HEK293 (cell line): ENCODE measurements around the gene TREX2.

ENCODE experiments used
- CTCF ChIA-PET: fragments of 350-600 bp; formaldehyde crosslinking; extraction: SDS; loops from one replicate; lab custom pipeline; 2021; ENCODE audit warnings: antibody characterized with exemption; lab: Yijun Ruan, JAX
- POLR2A ChIA-PET: fragments of 300-600 bp; formaldehyde crosslinking; extraction: SDS; loops from one replicate; lab custom pipeline; 2020; ENCODE audit warnings: antibody characterized with exemption, inconsistent platforms; lab: Yijun Ruan, JAX
- H3K27ac ChIP-seq: fragments of 200-500 bp; sonication (Bioruptor generic); 2 replicates; pipeline ENCODE4 v1.5.1; 2014; ENCODE audit warnings: low read depth, low read length, control low read depth, inconsistent platforms; ENCODE audit errors: extremely low read depth
- H3K36me3 ChIP-seq, 2 experiments: fragments of 200-500 bp in 1 of 2; sonication (Bioruptor generic) in 1 of 2; 1 replicate in 1 of 2; 2 replicates in 1 of 2; pipeline ENCODE4 v1.5.1; 2014 to 2017; ENCODE audit warnings: inconsistent platforms in 2 of 2, low read length in 2 of 2; ENCODE audit not compliant: control insufficient read depth in 2 of 2, insufficient read depth in 1 of 2
- H3K4me1 ChIP-seq: fragments of 200-500 bp; sonication (Bioruptor generic); 2 replicates; pipeline ENCODE4 v1.5.1; 2014; ENCODE audit warnings: mild to moderate bottlenecking, low read length, inconsistent platforms; ENCODE audit not compliant: control insufficient read depth, insufficient read depth
- H3K4me3 ChIP-seq: 2 replicates; pipeline ENCODE4 v1.5.1; 2011; ENCODE audit warnings: low read depth, mild to moderate bottlenecking, control low read depth, low read length, moderate library complexity
- H3K9me3 ChIP-seq: fragments of 200-500 bp; sonication (Bioruptor generic); 2 replicates; pipeline ENCODE4 v1.5.1; 2014; ENCODE audit warnings: low read depth, low read length, inconsistent platforms; ENCODE audit not compliant: control insufficient read depth, insufficient read depth
- KLF7 ChIP-seq: fragments of 450-650 bp; formaldehyde crosslinking; IDR thresholded peaks from 2 replicates; pipeline ENCODE4 v1.5.1; 2016; ENCODE audit warnings: missing biosample characterization, missing genetic modification characterization, borderline replicate concordance
- KLF8 ChIP-seq: fragments of 450-650 bp; formaldehyde crosslinking; IDR thresholded peaks from 2 replicates; pipeline ENCODE4 v1.5.1; 2016; ENCODE audit warnings: missing biosample characterization, missing genetic modification characterization
- SETDB1 ChIP-seq: IDR thresholded peaks from one replicate; pipeline ENCODE4 v1.6.1; 2017; ENCODE audit warnings: mild to moderate bottlenecking, low read length, moderate library complexity, mixed read lengths; ENCODE audit not compliant: insufficient read length
- SP2 ChIP-seq: fragments of 450-650 bp; formaldehyde crosslinking; IDR thresholded peaks from 2 replicates; pipeline ENCODE4 v1.5.1; 2016; ENCODE audit warnings: missing biosample characterization, missing genetic modification characterization
- ZBTB21 ChIP-seq: fragments of 450-650 bp; formaldehyde crosslinking; IDR thresholded peaks from 2 replicates; pipeline ENCODE4 v1.5.1; 2017; ENCODE audit warnings: missing biosample characterization, missing genetic modification characterization
- ZEB2 ChIP-seq: fragments of 450-650 bp; formaldehyde crosslinking; IDR thresholded peaks from 2 replicates; pipeline ENCODE4 v1.5.1; 2016; ENCODE audit warnings: missing biosample characterization, missing genetic modification characterization
- ZFP69B ChIP-seq: fragments of 450-650 bp; formaldehyde crosslinking; IDR thresholded peaks from 2 replicates; pipeline ENCODE4 v1.5.1; 2016; ENCODE audit warnings: missing biosample characterization, missing genetic modification characterization
- ZNF341 ChIP-seq: fragments of 450-650 bp; formaldehyde crosslinking; IDR thresholded peaks from 2 replicates; pipeline ENCODE4; 2016; ENCODE audit warnings: low read depth, missing biosample characterization, missing genetic modification characterization
- ZNF350 ChIP-seq: fragments of 450-650 bp; formaldehyde crosslinking; IDR thresholded peaks from 2 replicates; pipeline ENCODE4 v1.5.0; 2017; ENCODE audit warnings: missing biosample characterization, mild to moderate bottlenecking, missing genetic modification characterization
- ZNF37A ChIP-seq: fragments of 450-650 bp; IDR thresholded peaks from 2 replicates; pipeline ENCODE4 v1.5.1; 2018; ENCODE audit warnings: missing biosample characterization, missing genetic modification characterization
- ZNF404 ChIP-seq: fragments of 450-650 bp; formaldehyde crosslinking; IDR thresholded peaks from 2 replicates; pipeline ENCODE4 v1.5.1; 2017; ENCODE audit warnings: missing biosample characterization, missing genetic modification characterization
- ZNF423 ChIP-seq: fragments of 450-650 bp; formaldehyde crosslinking; IDR thresholded peaks from 2 replicates; pipeline ENCODE4 v1.5.1; 2016; ENCODE audit warnings: missing biosample characterization, missing genetic modification characterization
- ZNF544 ChIP-seq: fragments of 450-650 bp; formaldehyde crosslinking; IDR thresholded peaks from 2 replicates; pipeline ENCODE4 v1.5.0; 2017; ENCODE audit warnings: missing biosample characterization, missing genetic modification characterization
- ZNF560 ChIP-seq: fragments of 450-650 bp; formaldehyde crosslinking; IDR thresholded peaks from 2 replicates; pipeline ENCODE4 v1.5.1; 2017; ENCODE audit warnings: missing biosample characterization, missing genetic modification characterization, borderline replicate concordance
- ZNF561 ChIP-seq: fragments of 450-650 bp; IDR thresholded peaks from 2 replicates; pipeline ENCODE4 v1.5.1; 2018; ENCODE audit warnings: missing biosample characterization, missing genetic modification characterization, borderline replicate concordance
- ZNF623 ChIP-seq: fragments of 450-650 bp; formaldehyde crosslinking; IDR thresholded peaks from 2 replicates; pipeline ENCODE4 v1.5.1; 2016; ENCODE audit warnings: missing biosample characterization, missing genetic modification characterization
- ZNF701 ChIP-seq: fragments of 450-650 bp; formaldehyde crosslinking; IDR thresholded peaks from 2 replicates; pipeline ENCODE4 v1.5.1; 2016; ENCODE audit warnings: missing biosample characterization, missing genetic modification characterization
- ZNF747 ChIP-seq: fragments of 450-650 bp; formaldehyde crosslinking; IDR thresholded peaks from 2 replicates; pipeline ENCODE4 v1.5.1; 2016; ENCODE audit warnings: missing biosample characterization, missing genetic modification characterization
- ZNF791 ChIP-seq: fragments of 450-650 bp; formaldehyde crosslinking; IDR thresholded peaks from 2 replicates; pipeline ENCODE4 v1.5.1; 2016; ENCODE audit warnings: missing biosample characterization, missing genetic modification characterization
- ZNF843 ChIP-seq: fragments of 450-650 bp; formaldehyde crosslinking; IDR thresholded peaks from 2 replicates; pipeline ENCODE4 v1.5.1; 2016; ENCODE audit warnings: missing biosample characterization, missing genetic modification characterization
- ZXDB ChIP-seq: fragments of 450-650 bp; formaldehyde crosslinking; IDR thresholded peaks from 2 replicates; pipeline ENCODE4 v1.5.1; 2016; ENCODE audit warnings: missing biosample characterization, missing genetic modification characterization
- TF ChIP-seq, protein P1 (sequence below): fragments of 450-650 bp; formaldehyde crosslinking; IDR thresholded peaks from 2 replicates; pipeline ENCODE4 v1.5.1; 2016; ENCODE audit warnings: missing biosample characterization, missing genetic modification characterization
- TF ChIP-seq, protein P2 (sequence below): fragments of 450-650 bp; formaldehyde crosslinking; IDR thresholded peaks from 2 replicates; pipeline ENCODE4 v1.5.1; 2016; ENCODE audit warnings: missing biosample characterization, missing genetic modification characterization
- TF ChIP-seq, protein P3 (sequence below): fragments of 450-650 bp; formaldehyde crosslinking; IDR thresholded peaks from 2 replicates; pipeline ENCODE4 v1.5.1; 2016; ENCODE audit warnings: missing biosample characterization, missing genetic modification characterization
- TF ChIP-seq, protein P4 (sequence below): fragments of 450-650 bp; formaldehyde crosslinking; IDR thresholded peaks from 2 replicates; pipeline ENCODE4 v1.5.1; 2017; ENCODE audit warnings: missing biosample characterization, missing genetic modification characterization
- TF ChIP-seq, protein P5 (sequence below): fragments of 450-650 bp; formaldehyde crosslinking; IDR thresholded peaks from 2 replicates; pipeline ENCODE4; 2016; ENCODE audit warnings: missing biosample characterization, missing genetic modification characterization

Gene TREX2

DNA sequence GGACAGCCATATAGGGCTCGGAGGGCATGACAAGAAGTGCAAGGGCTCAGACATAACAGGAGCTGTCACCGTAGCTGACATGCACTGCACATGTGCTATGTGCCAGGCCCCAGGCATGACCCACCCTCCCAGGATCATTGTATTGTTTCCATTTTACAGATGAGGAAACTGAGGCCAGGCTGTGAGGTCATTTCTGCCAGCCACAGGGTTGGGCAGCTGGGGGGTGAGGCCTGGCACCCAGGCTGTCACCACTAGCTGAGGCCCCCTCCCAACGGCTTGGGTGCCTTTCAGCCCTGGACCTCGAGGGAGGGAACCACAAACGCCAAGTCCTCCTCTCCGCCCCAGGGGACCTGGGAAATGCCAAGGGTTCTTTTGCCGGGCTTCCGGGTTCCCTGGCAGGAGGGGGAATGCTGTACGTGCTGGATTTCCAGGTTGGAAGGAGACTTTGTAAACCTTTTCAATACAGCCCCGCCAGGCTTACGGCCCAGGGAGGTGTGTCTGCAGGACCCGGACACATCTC is 12.6 kb downstream of the TREX2 start:
- no peak for TF ChIP-seq ZBTB21 (tag by site-specific recombination)
- TF ChIP-seq ZNF623 (tag by site-specific recombination): no peak
- no peak for TF ChIP-seq ZNF560 (tag by site-specific recombination)
- TF ChIP-seq, protein P1, sequence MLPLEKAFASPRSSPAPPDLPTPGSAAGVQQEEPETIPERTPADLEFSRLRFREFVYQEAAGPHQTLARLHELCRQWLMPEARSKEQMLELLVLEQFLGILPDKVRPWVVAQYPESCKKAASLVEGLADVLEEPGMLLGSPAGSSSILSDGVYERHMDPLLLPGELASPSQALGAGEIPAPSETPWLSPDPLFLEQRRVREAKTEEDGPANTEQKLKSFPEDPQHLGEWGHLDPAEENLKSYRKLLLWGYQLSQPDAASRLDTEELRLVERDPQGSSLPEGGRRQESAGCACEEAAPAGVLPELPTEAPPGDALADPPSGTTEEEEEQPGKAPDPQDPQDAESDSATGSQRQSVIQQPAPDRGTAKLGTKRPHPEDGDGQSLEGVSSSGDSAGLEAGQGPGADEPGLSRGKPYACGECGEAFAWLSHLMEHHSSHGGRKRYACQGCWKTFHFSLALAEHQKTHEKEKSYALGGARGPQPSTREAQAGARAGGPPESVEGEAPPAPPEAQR (tag by site-specific recombination): no peak
- TF ChIP-seq KLF7 (tag by site-specific recombination): no peak
- TF ChIP-seq ZNF350 (tag by site-specific recombination): no peak
- TF ChIP-seq ZNF561 (tag by site-specific recombination): no peak
- TF ChIP-seq ZNF37A (tag by site-specific recombination): no peak
- TF ChIP-seq ZXDB (tag by site-specific recombination): no peak
- TF ChIP-seq ZEB2: no peak
- TF ChIP-seq ZNF791 (tag by site-specific recombination): no peak
- TF ChIP-seq SP2 (tag by site-specific recombination): no peak
- no peak for TF ChIP-seq KLF8 (tag by site-specific recombination)
- TF ChIP-seq ZNF544 (tag by site-specific recombination): no peak
- TF ChIP-seq ZNF701 (tag by site-specific recombination): no peak
- no peak for TF ChIP-seq ZNF341 (tag by site-specific recombination)
- TF ChIP-seq ZFP69B (tag by site-specific recombination): no peak
- no peak for TF ChIP-seq ZNF404 (tag by site-specific recombination)
- no peak for TF ChIP-seq ZNF747 (tag by site-specific recombination)
- H3K4me1 ChIP-seq: no peaks in the 10 kb centered on the region
- no peaks in the 10 kb centered on the region for H3K9me3 ChIP-seq
- H3K36me3 ChIP-seq: no peaks in the 10 kb centered on the region
- POLR2A ChIA-PET: no interaction called here
- H3K27ac ChIP-seq: no peak overlapping the region
- no peak overlapping the region for H3K4me3 ChIP-seq
- CTCF ChIA-PET: interaction anchor here (0.8 to 1.3 kb wide), 2 partner anchors 34 to 37 kb away, joined by 4 to 6 read pairs; partner anchors contain the start of gene HAUS7

DNA sequence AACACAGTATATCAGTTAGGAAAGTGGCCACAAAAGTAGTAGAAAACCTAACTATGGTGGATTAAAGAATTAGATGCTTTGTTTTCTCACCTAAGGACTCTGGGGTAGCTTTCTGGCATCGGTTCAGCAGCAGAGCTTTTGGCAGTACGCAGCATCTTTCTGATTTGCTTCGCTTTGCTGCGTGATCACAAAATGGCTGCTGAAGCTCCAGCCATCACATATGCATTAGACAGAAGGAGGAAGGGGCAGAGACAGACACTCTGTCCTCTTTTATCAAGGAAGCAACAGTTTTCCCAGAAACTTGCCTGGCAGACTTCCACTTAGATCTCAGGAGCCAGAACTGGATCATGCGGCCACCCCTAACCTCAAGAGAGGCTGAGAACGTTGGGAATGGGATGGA is 15.1 kb downstream of the TREX2 start:
- Histone ChIP-seq H3K27ac (no peak overlapping the region), H3K36me3 (no peaks in the 10 kb centered on the region), H3K4me3 (no peak overlapping the region), H3K9me3 (no peaks in the 10 kb centered on the region), H3K4me1 (no peaks in the 10 kb centered on the region)
- TF ChIP-seq, protein P2, sequence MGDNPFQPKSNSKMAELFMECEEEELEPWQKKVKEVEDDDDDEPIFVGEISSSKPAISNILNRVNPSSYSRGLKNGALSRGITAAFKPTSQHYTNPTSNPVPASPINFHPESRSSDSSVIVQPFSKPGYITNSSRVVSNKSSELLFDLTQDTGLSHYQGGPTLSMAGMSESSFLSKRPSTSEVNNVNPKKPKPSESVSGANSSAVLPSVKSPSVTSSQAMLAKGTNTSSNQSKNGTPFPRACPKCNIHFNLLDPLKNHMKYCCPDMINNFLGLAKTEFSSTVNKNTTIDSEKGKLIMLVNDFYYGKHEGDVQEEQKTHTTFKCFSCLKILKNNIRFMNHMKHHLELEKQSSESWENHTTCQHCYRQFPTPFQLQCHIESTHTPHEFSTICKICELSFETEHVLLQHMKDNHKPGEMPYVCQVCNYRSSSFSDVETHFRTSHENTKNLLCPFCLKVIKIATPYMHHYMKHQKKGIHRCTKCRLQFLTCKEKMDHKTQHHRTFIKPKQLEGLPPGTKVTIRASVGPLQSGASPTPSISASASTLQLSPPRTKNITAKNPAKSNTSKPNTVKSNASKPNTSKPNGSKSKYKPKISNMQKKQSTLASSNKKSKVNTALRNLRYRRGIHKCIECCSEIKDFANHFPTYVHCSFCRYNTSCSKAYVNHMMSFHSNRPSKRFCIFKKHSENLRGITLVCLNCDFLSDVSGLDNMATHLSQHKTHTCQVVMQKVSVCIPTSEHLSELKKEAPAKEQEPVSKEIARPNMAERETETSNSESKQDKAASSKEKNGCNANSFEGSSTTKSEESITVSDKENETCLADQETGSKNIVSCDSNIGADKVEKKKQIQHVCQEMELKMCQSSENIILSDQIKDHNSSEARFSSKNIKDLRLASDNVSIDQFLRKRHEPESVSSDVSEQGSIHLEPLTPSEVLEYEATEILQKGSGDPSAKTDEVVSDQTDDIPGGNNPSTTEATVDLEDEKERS (tag by site-specific recombination): peak; percentile 80
- TF ChIP-seq, protein P3, sequence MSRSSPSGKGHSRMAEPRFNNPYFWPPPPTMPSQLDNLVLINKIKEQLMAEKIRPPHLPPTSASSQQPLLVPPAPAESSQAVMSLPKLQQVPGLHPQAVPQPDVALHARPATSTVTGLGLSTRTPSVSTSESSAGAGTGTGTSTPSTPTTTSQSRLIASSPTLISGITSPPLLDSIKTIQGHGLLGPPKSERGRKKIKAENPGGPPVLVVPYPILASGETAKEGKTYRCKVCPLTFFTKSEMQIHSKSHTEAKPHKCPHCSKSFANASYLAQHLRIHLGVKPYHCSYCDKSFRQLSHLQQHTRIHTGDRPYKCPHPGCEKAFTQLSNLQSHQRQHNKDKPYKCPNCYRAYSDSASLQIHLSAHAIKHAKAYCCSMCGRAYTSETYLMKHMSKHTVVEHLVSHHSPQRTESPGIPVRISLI (tag by site-specific recombination): no peak
- TF ChIP-seq, protein P4, sequence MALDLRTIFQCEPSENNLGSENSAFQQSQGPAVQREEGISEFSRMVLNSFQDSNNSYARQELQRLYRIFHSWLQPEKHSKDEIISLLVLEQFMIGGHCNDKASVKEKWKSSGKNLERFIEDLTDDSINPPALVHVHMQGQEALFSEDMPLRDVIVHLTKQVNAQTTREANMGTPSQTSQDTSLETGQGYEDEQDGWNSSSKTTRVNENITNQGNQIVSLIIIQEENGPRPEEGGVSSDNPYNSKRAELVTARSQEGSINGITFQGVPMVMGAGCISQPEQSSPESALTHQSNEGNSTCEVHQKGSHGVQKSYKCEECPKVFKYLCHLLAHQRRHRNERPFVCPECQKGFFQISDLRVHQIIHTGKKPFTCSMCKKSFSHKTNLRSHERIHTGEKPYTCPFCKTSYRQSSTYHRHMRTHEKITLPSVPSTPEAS: no peak
- TF ChIP-seq SETDB1 (peak; percentile 38), ZNF423 (no peak), ZNF843 (tag by site-specific recombination) (no peak)
- TF ChIP-seq, protein P5, sequence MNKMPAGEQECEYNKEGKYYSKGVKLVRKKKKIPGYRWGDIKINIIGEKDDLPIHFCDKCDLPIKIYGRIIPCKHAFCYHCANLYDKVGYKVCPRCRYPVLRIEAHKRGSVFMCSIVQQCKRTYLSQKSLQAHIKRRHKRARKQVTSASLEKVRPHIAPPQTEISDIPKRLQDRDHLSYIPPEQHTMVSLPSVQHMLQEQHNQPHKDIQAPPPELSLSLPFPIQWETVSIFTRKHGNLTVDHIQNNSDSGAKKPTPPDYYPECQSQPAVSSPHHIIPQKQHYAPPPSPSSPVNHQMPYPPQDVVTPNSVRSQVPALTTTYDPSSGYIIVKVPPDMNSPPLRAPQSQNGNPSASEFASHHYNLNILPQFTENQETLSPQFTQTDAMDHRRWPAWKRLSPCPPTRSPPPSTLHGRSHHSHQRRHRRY (tag by site-specific recombination): no peak
- CTCF ChIA-PET: interaction anchor here (0.6 to 1.4 kb wide), 3 partner anchors 8 to 109 kb away, joined by 3 read pairs; no protein-coding TSS in a partner anchor
- POLR2A ChIA-PET: no interaction called here
